ENCODE measurements around the gene TRPM3. TPM values are rescaled to one million over a fixed set of nuclear protein-coding genes. Genes with fewer than 3 reads are reported as not detected.

The TRPM3 gene
- total and polyA plus RNA-seq, 2 donors (not counting 1 experiment from before 2014, with no cell fraction given) = not detected

DNA sequence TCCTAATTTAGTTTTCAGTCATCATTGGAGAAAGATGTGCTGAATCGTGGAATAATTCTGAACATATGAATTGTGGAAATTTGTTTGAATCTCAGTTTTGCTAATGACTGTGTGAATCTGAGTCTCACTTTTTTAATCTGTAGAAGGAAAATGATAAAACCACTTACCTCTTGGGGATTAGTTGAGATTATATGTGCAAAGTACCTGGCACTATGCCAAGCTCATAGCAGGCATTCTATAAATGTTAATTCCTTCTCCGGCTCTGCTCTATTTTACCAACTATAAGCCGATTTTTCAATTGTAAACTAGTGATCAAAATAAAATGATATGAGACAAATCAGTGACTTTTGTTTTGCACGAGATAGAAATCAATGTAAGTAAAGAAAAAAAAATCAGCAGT, 290.8 kb downstream of the TRPM3 start:
- WGBS (ENCODE audit: insufficient coverage) = 100% methylated on average over 1 of the region's 4 CpGs
- ATAC-seq (ENCODE audit: low read depth) = no peak
- TF ChIP-seq, protein P1, sequence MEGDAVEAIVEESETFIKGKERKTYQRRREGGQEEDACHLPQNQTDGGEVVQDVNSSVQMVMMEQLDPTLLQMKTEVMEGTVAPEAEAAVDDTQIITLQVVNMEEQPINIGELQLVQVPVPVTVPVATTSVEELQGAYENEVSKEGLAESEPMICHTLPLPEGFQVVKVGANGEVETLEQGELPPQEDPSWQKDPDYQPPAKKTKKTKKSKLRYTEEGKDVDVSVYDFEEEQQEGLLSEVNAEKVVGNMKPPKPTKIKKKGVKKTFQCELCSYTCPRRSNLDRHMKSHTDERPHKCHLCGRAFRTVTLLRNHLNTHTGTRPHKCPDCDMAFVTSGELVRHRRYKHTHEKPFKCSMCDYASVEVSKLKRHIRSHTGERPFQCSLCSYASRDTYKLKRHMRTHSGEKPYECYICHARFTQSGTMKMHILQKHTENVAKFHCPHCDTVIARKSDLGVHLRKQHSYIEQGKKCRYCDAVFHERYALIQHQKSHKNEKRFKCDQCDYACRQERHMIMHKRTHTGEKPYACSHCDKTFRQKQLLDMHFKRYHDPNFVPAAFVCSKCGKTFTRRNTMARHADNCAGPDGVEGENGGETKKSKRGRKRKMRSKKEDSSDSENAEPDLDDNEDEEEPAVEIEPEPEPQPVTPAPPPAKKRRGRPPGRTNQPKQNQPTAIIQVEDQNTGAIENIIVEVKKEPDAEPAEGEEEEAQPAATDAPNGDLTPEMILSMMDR (IDR thresholded peaks at IDR 0.05) = no peak
- no peak for TF ChIP-seq EZH2 (IDR thresholded peaks at IDR 0.05; ENCODE audit: borderline replicate concordance, insufficient read depth, low read depth, low read length, poor library complexity, severe bottlenecking)
- Histone ChIP-seq H4K20me1 (ENCODE audit: control insufficient read depth, insufficient read depth, low read length, poor library complexity, severe bottlenecking) (no peaks in the 10 kb centered on the region), H3K4me1 (ENCODE audit: control insufficient read depth in 2 of 2, insufficient read depth in 2 of 2, low read length in 2 of 2) (no peaks in the 10 kb centered on the region), H3K4me2 (replicated peaks; ENCODE audit: low read depth, low read length, poor library complexity, severe bottlenecking) (no peak overlapping the region), H3K36me3 (replicated peaks in 1 of 2; ENCODE audit: control extremely low read depth in 1 of 2, control insufficient read depth in 1 of 2, extremely low read depth in 1 of 2, insufficient read depth in 2 of 2, low read length in 1 of 2) (no peaks in the 10 kb centered on the region), H3K27me3 (replicated peaks in 1 of 4; ENCODE audit: control extremely low read depth in 1 of 4, control insufficient read depth in 3 of 4, insufficient read depth in 4 of 4, low read length in 3 of 4) (no peaks in the 10 kb centered on the region), H3K4me3 (ENCODE audit: control extremely low read depth in 1 of 5, extremely low read depth in 1 of 5, insufficient read depth in 1 of 5, low read depth in 2 of 5, low read length in 4 of 5) (no peak overlapping the region), H3K9me3 (ENCODE audit: control extremely low read depth in 1 of 3, control insufficient read depth in 2 of 3, insufficient read depth in 1 of 3, low read length in 2 of 3) (no peaks in the 10 kb centered on the region), H2AFZ (ENCODE audit: insufficient read depth, low read depth, low read length, poor library complexity, severe bottlenecking) (no peak overlapping the region), H3K79me2 (ENCODE audit: control insufficient read depth, insufficient read depth, low read length) (no peaks in the 10 kb centered on the region), H3K9ac (ENCODE audit: low read length) (no peak overlapping the region), H3K27ac (ENCODE audit: low read length in 2 of 2) (no peak overlapping the region)
- ChIA-PET POLR2A (no interaction called here), CTCF (no interaction called here)
- Mint-ChIP-seq H3K27ac (no peak overlapping the region), H3K4me3 (no peak overlapping the region), H3K9me3 (ENCODE audit: insufficient read depth) (no peaks in the 10 kb centered on the region), H3K27me3 (peaks cover 3% of the 10 kb centered on the region), H3K4me1 (no peaks in the 10 kb centered on the region)
- intact Hi-C loops (cut with micrococcal nuclease) = no loop called here
- DNase-seq = no peak

DNA sequence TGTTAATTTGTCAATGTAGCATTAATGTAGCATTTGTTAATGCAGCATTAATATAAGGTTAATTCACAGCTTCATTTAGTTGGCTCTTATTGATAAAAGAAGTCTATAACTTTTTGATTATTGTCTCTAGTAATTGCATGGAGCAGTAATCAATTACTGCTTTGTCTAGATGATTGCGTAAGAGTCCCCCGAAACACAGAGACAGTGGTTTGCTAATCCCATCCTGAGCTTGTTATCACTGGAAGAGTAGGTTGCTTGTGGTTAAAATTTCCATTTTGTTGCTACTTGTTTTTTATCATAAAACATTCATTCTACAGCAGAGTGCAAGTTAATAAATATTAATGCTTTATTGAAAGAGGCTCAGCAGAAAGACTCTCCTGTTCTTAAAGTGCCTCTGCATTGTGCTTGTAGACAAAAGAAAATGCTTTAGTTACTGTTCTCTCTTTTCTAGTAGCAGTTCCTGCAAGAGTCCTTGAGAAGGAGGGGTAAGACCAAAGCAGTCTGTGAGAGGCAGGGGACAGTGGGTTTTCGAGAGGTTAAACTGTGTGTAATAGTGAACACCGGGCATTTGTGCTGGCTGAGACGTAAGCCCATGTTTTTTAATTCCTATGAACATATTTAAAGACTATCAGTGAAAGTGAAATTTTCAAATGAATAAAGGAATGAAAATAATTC, 291.7 kb downstream of the TRPM3 start:
- TF ChIP-seq, protein P1 (IDR thresholded peaks at IDR 0.05) = no peak
- no peak for TF ChIP-seq EZH2 (IDR thresholded peaks at IDR 0.05; ENCODE audit: borderline replicate concordance, insufficient read depth, low read depth, low read length, poor library complexity, severe bottlenecking)
- Histone ChIP-seq H3K36me3 (replicated peaks in 1 of 2; ENCODE audit: control extremely low read depth in 1 of 2, control insufficient read depth in 1 of 2, extremely low read depth in 1 of 2, insufficient read depth in 2 of 2, low read length in 1 of 2) (no peaks in the 10 kb centered on the region), H3K4me2 (replicated peaks; ENCODE audit: low read depth, low read length, poor library complexity, severe bottlenecking) (no peak overlapping the region), H2AFZ (ENCODE audit: insufficient read depth, low read depth, low read length, poor library complexity, severe bottlenecking) (no peak overlapping the region), H3K27me3 (replicated peaks in 1 of 4; ENCODE audit: control extremely low read depth in 1 of 4, control insufficient read depth in 3 of 4, insufficient read depth in 4 of 4, low read length in 3 of 4) (no peaks in the 10 kb centered on the region), H3K79me2 (ENCODE audit: control insufficient read depth, insufficient read depth, low read length) (no peaks in the 10 kb centered on the region), H3K9me3 (ENCODE audit: control extremely low read depth in 1 of 3, control insufficient read depth in 2 of 3, insufficient read depth in 1 of 3, low read length in 2 of 3) (no peaks in the 10 kb centered on the region), H4K20me1 (ENCODE audit: control insufficient read depth, insufficient read depth, low read length, poor library complexity, severe bottlenecking) (no peaks in the 10 kb centered on the region), H3K27ac (ENCODE audit: low read length in 2 of 2) (no peak overlapping the region), H3K4me1 (ENCODE audit: control insufficient read depth in 2 of 2, insufficient read depth in 2 of 2, low read length in 2 of 2) (no peaks in the 10 kb centered on the region), H3K4me3 (ENCODE audit: control extremely low read depth in 1 of 5, extremely low read depth in 1 of 5, insufficient read depth in 1 of 5, low read depth in 2 of 5, low read length in 4 of 5) (no peak overlapping the region), H3K9ac (ENCODE audit: low read length) (no peak overlapping the region)
- Mint-ChIP-seq H3K27ac (no peak overlapping the region), H3K4me3 (no peak overlapping the region), H3K9me3 (ENCODE audit: insufficient read depth) (no peaks in the 10 kb centered on the region), H3K4me1 (no peaks in the 10 kb centered on the region), H3K27me3 (peaks cover 3% of the 10 kb centered on the region)
- ChIA-PET POLR2A (no interaction called here), CTCF (no interaction called here)
- DNase-seq (no peak), ATAC-seq (ENCODE audit: low read depth) (no peak)
- intact Hi-C loops (cut with micrococcal nuclease) = no loop called here
- 100% methylated on average over 1 of the region's 5 CpGs for WGBS (ENCODE audit: insufficient coverage)
